IPS-15b (cell line): Measurements from ENCODE around the gene YJU2.
A peak's percentile ranks its signal among the peaks of the same experiment; 100 is the strongest.

ENCODE experiments used
- H3K27me3 ChIP-seq: one replicate; pipeline ENCODE4 v1.6.1; 2013; ENCODE audit warnings: low read length; ENCODE audit not compliant: control insufficient read depth, insufficient read depth
- H3K36me3 ChIP-seq: one replicate; pipeline ENCODE4 v1.6.1; 2013; ENCODE audit warnings: low read length; ENCODE audit not compliant: control insufficient read depth, insufficient read depth
- H3K4me1 ChIP-seq: one replicate; pipeline ENCODE4 v1.6.1; 2013; ENCODE audit warnings: mild to moderate bottlenecking, low read length; ENCODE audit not compliant: control insufficient read depth, insufficient read depth
- H3K4me3 ChIP-seq: one replicate; pipeline ENCODE4 v1.5.1; 2013; ENCODE audit warnings: low read depth, low read length
- H3K9ac ChIP-seq: one replicate; pipeline ENCODE4 v1.6.1; 2013; ENCODE audit warnings: low read depth, mild to moderate bottlenecking, low read length
- H3K9me3 ChIP-seq: one replicate; pipeline ENCODE4 v1.6.1; 2013; ENCODE audit warnings: mild to moderate bottlenecking, low read length; ENCODE audit not compliant: control insufficient read depth, insufficient read depth

The YJU2 gene

GRCh38 chr19:4246767-4247593 is at the start of gene YJU2:
Gene YJU2, plus strand, starts transcription at chr19:4247080. Its CDS starts 67 bp downstream, at chr19:4247147.
- H3K9me3 ChIP-seq, result no peaks in the 10 kb centered on the region
- peaks cover 15% of the 10 kb centered on the region for H3K36me3 ChIP-seq
- peak within 1 kb of the TSS; percentile 93 for H3K4me3 ChIP-seq
- no peaks in the 10 kb centered on the region for H3K27me3 ChIP-seq
- peaks cover 3% of the 10 kb centered on the region for H3K4me1 ChIP-seq
- peak within 1 kb of the TSS; percentile 92 for H3K9ac ChIP-seq

GRCh38 chr19:4197228-4197624 is 49.7 kb upstream of the YJU2 start:
- H3K9ac ChIP-seq, result no peak overlapping the region
- H3K4me3 ChIP-seq, result no peak overlapping the region
- no peaks in the 10 kb centered on the region for H3K36me3 ChIP-seq
- no peaks in the 10 kb centered on the region for H3K9me3 ChIP-seq
- no peaks in the 10 kb centered on the region for H3K4me1 ChIP-seq
- H3K27me3 ChIP-seq, result peaks cover 13% of the 10 kb centered on the region

GRCh38 chr19:4197625-4198466 is 49.0 kb upstream of the YJU2 start:
- Histone ChIP-seq H3K9ac (no peak overlapping the region), H3K36me3 (no peaks in the 10 kb centered on the region), H3K9me3 (no peaks in the 10 kb centered on the region), H3K27me3 (peaks cover 13% of the 10 kb centered on the region), H3K4me3 (peak overlapping the region; percentile 39), H3K4me1 (no peaks in the 10 kb centered on the region)

- no peaks in the 10 kb centered on the region for H3K9me3 ChIP-seq
- no peak overlapping the region for H3K9ac ChIP-seq
- H3K4me1 ChIP-seq, result no peaks in the 10 kb centered on the region
- H3K36me3 ChIP-seq, result no peaks in the 10 kb centered on the region
- peaks cover 13% of the 10 kb centered on the region for H3K27me3 ChIP-seq
- H3K4me3 ChIP-seq, result peak overlapping the region; percentile 39
Measured at GRCh38 chr19:4198467-4199126, 48.3 kb upstream of the YJU2 start.

- Histone ChIP-seq H3K4me1 (no peaks in the 10 kb centered on the region), H3K9ac (no peak overlapping the region), H3K9me3 (no peaks in the 10 kb centered on the region), H3K4me3 (peak overlapping the region; percentile 26), H3K27me3 (peaks cover 13% of the 10 kb centered on the region), H3K36me3 (no peaks in the 10 kb centered on the region)
Measured at GRCh38 chr19:4199699-4200293, 47.1 kb upstream of the YJU2 start.

GRCh38 chr19:4200940-4201542 is 45.8 kb upstream of the YJU2 start:
- H3K27me3 ChIP-seq, result peaks cover 13% of the 10 kb centered on the region
- no peak overlapping the region for H3K9ac ChIP-seq
- H3K4me3 ChIP-seq, result no peak overlapping the region
- no peaks in the 10 kb centered on the region for H3K36me3 ChIP-seq
- no peaks in the 10 kb centered on the region for H3K9me3 ChIP-seq
- no peaks in the 10 kb centered on the region for H3K4me1 ChIP-seq

- Histone ChIP-seq H3K9me3 (no peaks in the 10 kb centered on the region), H3K4me3 (no peak overlapping the region), H3K4me1 (no peaks in the 10 kb centered on the region), H3K9ac (no peak overlapping the region), H3K36me3 (peaks cover under 1% of the 10 kb centered on the region), H3K27me3 (peaks cover 13% of the 10 kb centered on the region)
Measured at GRCh38 chr19:4201798-4202197, 45.1 kb upstream of the YJU2 start.

GRCh38 chr19:4206818-4207484 is 39.9 kb upstream of the YJU2 start:
- no peaks in the 10 kb centered on the region for H3K9me3 ChIP-seq
- H3K27me3 ChIP-seq, result no peaks in the 10 kb centered on the region
- H3K36me3 ChIP-seq, result peaks cover 7% of the 10 kb centered on the region
- no peak overlapping the region for H3K9ac ChIP-seq
- peak overlapping the region; percentile 43 for H3K4me3 ChIP-seq
- peaks cover 2% of the 10 kb centered on the region for H3K4me1 ChIP-seq

GRCh38 chr19:4208385-4209094 is 38.3 kb upstream of the YJU2 start:
- peaks cover 7% of the 10 kb centered on the region for H3K36me3 ChIP-seq
- H3K9ac ChIP-seq, result no peak overlapping the region
- H3K4me1 ChIP-seq, result peaks cover 2% of the 10 kb centered on the region
- no peak overlapping the region for H3K4me3 ChIP-seq
- H3K27me3 ChIP-seq, result no peaks in the 10 kb centered on the region
- no peaks in the 10 kb centered on the region for H3K9me3 ChIP-seq

- H3K9ac ChIP-seq, result no peak overlapping the region
- H3K4me3 ChIP-seq, result no peak overlapping the region
- peaks cover 2% of the 10 kb centered on the region for H3K4me1 ChIP-seq
- no peaks in the 10 kb centered on the region for H3K9me3 ChIP-seq
- no peaks in the 10 kb centered on the region for H3K27me3 ChIP-seq
- peaks cover 7% of the 10 kb centered on the region for H3K36me3 ChIP-seq
Measured at GRCh38 chr19:4210166-4210731, 36.6 kb upstream of the YJU2 start.
